Measurements from ENCODE around the gene CHD9NB.
"Not testable (repeated sequence)": the region's sequence is repeated elsewhere in the genome, so short reads cannot be mapped to it uniquely, and the experiment has no call there.

The CHD9NB gene

GRCh38 chr16:53083119-53083518 is 30.4 kb upstream of the CHD9NB start:
- no peak for DNase-seq

GRCh38 chr16:53082509-53082908 is 29.8 kb upstream of the CHD9NB start:
- no peak for DNase-seq

GRCh38 chr16:53081686-53082407 is 29.1 kb upstream of the CHD9NB start:
- no peak for DNase-seq

- DNase-seq = no peak
These were observed 28.3 kb upstream of the CHD9NB start for GRCh38 chr16:53081032-53081424.

- DNase-seq = no peak
These were observed 27.8 kb upstream of the CHD9NB start for GRCh38 chr16:53080345-53081031.

DNA sequence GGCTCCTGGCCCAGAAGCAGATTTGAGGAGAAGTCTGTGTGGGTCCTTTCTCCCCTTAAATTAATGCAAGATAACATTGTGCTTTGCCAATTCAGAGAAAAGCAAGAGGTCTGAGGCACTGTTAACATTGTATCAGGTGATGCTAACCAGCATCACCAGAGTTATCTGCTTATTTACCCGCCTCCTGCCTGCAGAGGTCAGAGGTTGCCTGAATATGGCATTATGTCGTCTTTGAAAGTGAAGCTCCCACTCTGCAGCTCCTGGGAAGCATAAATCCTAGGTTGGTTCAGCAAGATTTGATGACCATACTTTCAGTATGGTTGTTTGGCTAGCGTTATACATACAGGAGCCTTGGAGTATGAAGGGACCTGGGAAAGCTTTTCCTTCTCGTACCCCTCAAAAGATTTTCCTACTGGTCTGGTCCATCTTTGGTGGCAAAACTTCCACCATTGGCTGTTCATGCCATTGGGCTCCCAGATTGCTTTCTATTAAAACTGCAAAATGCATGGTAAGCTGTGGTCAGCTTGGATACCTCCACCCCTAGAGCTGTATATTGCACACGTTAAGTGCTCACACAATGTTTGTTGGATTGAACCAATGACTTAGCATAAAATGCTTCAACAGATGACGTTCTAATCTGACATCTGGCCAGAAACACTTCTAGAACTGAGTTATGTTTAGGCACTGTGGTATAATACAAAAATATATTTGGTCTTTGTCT is 26.2 kb upstream of the CHD9NB start:
- DNase-seq = no peak

DNA sequence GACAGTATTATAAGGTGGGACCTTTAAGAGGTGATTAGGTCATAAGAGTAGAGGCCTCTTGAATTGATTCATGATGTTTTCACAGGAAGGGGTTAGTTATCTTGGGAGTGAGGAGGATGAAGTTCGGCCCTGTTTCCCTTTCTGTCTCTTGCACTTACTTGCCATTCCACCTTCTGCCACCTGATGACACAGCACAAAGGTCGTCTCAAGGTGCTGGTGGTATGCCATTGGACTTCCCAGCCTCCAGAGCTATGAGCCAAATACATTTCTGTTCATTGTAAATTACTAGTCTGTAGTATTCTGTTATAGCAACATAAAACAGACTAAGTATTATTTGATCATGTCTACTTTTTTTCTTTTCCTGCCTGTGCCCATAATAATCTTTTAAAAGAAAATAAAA is 25.6 kb upstream of the CHD9NB start:
- DNase-seq = no peak

GRCh38 chr16:53075461-53075860 is 22.8 kb upstream of the CHD9NB start:
- not testable (repeated sequence) for DNase-seq

- DNase-seq = not testable (repeated sequence)
These were observed 21.6 kb upstream of the CHD9NB start for GRCh38 chr16:53074296-53074695.

GRCh38 chr16:53073022-53073421 is 20.3 kb upstream of the CHD9NB start:
- no peak for DNase-seq

DNA sequence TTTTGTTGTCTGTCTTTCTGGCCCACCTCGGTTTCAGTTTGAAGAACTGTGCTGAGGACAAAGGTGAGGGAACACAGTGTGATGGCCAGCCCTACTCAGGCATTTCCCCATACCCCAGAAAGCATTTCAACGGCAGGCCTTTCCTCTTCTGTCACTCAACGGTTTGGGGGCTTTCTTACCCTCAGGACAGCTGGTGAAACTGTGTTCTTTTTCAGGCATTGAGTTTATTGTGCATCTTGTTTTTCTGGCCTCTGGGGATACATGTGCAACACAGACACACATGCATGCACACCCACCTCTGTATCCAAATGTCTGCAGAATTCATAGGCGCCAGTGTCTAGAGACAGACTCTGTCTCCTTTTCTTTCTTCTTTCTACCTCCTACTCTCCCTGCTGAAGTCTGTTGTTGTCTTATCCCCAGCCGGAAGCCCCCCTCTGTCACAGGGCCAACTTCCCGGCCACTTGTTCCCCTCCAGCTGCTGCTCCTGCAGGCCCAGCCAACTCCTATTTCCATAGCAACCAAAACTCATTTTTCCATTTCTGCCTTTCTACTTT is 19.1 kb upstream of the CHD9NB start:
- peak in 1 of 2 donors; percentile 49 for DNase-seq

DNA sequence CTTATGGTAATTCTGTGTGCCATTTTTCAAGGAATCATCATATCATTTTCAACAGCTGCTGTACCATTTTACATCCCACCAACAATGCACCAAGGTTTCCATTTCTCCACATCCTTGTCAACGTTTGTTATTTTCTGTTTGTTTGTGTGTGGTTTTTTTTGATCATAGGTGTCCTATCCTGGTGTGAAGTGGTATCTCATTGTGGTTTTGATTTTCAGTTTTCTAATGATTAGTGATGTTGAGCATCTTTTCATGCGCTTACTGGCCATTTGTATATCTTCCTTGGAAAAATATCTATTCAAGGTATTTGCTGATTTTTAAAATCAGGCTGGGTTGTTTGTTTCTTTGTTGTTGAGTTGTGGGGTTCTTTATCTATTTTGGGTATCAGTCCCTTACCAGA is 17.1 kb upstream of the CHD9NB start:
- no peak for DNase-seq

DNA sequence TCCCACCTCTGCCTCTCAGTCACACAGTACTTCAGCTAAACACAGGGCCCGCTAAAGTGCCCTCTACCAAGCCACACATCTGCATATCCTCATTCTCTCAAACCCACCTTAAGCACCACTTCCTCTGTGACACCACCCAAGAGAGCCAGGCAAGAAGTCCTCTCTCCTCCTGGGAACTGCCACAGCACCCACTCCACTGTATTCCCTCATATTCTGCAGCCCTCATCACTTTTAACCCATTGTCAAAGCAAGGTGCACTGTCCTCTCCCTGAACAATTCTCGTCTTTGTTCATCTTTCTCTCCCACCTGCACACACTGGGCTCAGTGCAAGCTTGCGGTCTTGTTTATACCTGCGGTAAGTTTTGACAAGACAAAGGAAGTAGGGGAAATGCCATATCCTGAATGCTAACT is 15.7 kb upstream of the CHD9NB start:
- DNase-seq = no peak

GRCh38 chr16:53067675-53068074 is 15.0 kb upstream of the CHD9NB start:
- no peak for DNase-seq

- no peak for DNase-seq
These were observed 12.9 kb upstream of the CHD9NB start for GRCh38 chr16:53065461-53066061.

DNA sequence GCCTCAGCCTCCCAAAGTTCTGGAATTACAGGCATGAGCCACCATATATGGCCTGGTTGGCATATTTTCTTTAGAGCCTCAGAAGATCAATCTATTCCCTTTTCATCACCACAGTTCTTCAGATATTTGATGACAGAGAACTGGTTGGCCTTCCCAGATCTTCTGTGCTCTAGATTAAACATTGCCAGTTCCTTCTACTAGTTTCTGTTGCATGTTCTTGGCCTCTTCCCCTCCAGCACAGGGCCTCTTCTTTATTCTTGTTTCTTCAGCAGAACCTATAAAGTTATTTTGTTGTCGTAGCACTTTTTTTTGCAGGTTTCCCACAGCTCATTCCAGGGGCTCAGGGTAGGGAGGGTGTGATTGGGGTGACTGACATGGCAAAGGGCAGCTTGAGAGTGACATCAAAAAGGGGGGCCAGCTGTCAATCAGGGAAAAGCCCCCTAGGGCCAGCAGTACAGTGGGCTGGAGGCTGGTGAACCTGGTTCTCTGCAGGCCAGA is 11.4 kb upstream of the CHD9NB start:
- DNase-seq = no peak

- DNase-seq = no peak
These were observed 9.0 kb upstream of the CHD9NB start for GRCh38 chr16:53061701-53062159.

- no peak for DNase-seq
These were observed 8.6 kb upstream of the CHD9NB start for GRCh38 chr16:53061256-53061655.

DNA sequence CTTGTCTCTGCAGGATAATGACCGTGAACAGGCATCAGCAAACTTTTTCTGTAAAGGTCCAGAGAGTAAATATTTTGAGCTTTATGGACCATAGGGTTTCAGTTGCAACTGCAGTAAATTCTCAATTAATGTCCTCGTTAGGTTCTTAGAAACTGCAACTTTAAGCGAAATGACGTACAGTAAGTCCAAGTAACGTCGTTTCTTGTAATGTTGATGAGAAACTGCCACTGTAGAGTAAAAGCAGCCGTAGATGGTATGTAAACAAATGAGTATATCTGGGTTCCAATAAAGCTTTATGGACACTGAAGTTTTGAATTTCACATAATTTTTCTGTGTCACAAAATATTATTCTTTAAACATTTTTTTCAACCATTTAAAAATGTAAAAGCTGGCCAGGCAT is 7.0 kb upstream of the CHD9NB start:
- no peak for DNase-seq

- no peak for DNase-seq
These were observed 6.2 kb upstream of the CHD9NB start for GRCh38 chr16:53058882-53059281.

DNA sequence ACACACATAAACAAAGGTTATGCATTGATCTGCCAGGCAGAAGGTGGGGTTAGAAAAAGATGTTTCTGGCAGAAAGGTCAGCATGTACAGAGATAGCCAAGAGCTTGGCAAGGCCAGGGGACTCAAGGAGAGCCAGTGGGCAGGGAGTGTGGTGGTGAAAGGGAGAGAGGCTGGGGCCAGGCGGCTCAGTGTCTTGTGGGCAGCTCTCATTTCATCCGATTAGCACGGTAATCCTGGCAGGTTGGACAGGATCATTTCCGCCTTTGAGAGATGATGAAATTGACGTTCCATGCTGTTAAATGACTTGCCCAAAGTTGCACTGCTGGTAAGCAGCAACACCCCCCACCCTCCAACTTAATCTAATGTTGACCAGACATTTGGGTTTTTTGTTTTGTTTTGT is 5.7 kb upstream of the CHD9NB start:
- DNase-seq = no peak

- no peak for DNase-seq
These were observed 5.0 kb upstream of the CHD9NB start for GRCh38 chr16:53057658-53058057.

DNA sequence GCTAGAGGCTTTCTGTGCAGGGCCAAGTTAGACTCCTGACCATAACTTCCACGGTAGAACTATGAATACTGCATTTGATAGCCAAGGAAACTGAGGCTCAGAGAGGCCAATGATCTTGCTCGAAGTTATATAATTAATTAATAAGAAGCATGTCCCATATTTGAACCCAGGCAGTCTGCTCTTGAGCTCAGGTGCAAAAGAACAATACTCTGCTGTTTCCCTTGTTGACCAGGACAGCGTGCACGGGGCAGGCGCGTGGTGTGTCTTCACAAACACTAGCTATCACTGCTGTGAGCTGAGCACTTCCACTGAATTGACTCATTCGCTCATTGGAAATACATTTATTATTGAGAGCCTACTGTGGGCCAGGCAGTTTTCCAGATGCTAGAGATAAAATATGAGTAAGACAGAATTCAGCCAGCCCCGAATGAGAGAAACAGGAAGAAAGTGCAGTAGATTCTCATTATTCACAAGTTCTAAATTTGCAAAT is 3.7 kb upstream of the CHD9NB start:
- peak in 1 of 2 donors; percentile 32 for DNase-seq

Data from bone marrow (tissue), 2 donors.